ENCODE measurements around the gene ALDH8A1.
"Not testable (repeated sequence)": the region's sequence is repeated elsewhere in the genome, so short reads cannot be mapped to it uniquely, and the experiment has no call there.

ALDH8A1 gene

DNA sequence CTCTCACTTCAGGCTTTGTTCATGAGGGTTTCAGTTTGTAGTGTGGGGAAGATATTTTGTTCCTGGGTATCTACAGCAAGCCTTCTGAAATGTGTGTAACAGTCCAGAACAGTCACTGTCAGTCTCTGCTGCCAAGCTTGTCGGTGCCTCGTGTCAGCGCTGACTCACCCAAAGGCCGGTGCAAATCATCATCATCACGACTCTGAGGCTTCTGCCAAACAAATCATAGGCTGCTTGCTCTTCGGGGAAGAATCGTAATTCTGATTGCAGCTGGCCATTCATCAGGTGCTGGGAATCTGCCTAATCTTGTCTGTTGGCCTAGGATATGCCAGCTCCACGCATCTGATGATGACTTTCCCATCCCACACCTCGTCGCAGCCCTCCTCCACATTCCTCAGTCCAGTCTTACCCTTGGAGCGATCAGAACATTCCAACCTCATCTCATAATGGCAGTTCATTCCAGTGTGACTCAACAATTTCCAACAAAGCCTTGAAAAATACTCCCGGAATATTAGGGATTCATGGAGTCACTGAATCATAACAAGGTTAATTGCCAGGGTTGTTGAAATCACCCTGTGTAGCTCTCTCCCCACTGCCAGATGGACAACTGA is 40.9 kb downstream of the ALDH8A1 start:
- DNase-seq: no peak

DNA sequence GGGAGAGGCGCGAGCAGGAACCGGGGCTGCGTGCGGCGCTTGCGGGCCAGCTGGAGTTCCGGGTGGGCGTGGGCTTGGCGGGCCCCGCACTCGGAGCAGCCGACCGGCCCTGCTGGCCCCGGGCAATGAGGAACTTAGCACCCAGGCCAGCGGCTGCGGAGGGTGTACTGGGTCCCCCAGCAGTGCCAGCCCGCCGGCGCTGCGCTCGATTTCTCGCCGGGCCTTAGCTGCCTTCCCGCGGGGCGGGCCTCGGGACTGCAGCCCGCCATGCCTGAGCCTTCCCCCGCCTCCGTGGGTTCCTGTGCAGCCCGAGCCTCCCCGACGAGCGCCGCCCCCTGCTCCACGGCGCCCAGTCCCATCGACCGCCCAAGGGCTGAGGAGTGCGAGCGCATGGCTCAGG is 45.2 kb downstream of the ALDH8A1 start:
- DNase-seq: not testable (repeated sequence)

DNA sequence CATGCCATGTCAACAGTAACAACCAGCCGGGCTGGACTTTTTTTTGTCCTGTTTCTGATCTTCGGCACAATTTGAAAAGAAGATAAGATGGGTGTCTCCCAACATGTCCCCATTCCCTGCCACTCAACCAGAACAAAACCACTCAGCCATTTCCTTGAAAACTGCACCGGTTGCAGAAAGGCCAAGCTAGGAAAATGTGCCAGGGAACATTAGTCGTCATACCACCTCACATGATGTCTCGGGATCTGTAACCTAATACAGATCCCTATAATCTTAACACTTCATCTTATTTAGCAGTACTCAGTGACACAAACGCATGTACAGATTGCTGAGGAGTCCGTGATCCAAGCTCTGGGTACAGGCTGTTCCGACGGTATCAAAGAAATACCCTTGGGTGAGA is 46.5 kb downstream of the ALDH8A1 start:
- no peak for DNase-seq

DNA sequence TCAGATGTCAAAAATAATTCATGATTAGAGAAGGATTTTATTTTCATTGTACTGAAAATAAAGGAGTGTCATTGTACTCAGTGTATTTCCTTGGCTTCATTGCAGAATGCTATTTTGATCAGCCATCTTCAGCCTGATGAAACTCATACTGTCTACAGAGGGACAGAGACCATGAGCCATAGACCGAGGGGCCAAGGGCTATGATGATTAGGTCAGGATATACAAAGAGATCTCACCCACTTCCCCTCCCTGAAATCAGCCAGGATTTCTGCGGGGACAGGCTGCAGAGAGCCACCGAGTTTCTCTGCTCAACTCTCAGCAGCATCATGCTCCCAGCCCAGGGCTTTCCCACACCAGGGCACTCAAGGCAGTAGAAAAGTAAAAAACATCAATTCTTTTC is 47.0 kb downstream of the ALDH8A1 start:
- no peak for DNase-seq

DNA sequence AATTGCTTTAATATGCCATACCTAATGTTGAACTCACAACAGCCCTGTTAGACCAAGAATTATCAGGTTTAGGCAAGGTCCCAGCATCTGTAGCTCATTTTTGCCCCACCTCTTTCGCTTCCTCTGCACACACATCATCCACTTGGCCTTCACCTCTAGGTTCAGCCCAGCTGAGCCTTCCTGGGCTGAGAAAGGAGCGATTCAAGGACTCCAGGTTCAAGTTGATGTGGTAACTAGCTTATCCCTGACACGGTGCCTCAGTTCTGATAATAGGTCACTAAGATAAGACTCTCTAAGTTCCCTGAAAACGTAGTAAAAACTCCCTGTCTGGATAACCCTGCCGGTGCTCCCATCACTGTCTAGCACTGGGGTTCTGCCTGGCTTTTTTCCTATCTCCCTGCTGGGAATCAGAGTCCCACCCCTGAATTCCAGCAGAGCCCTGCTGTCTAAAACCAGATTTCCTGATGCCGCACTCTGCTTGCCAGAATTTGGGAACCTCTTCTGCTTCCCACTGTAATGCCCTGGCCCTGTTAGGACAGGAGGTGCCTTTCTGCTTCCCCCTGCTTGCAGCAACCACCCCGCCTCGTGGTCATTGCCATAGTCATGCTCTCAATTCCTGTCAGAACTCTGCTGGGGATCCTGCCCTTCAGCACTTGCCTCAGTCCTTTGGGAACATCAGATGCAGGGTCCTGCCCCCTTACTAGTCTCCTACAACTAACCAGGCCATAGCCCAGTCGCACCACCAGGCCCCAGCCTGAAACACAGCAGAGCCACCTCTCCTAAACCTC is 47.6 kb downstream of the ALDH8A1 start:
- no peak for DNase-seq

DNA sequence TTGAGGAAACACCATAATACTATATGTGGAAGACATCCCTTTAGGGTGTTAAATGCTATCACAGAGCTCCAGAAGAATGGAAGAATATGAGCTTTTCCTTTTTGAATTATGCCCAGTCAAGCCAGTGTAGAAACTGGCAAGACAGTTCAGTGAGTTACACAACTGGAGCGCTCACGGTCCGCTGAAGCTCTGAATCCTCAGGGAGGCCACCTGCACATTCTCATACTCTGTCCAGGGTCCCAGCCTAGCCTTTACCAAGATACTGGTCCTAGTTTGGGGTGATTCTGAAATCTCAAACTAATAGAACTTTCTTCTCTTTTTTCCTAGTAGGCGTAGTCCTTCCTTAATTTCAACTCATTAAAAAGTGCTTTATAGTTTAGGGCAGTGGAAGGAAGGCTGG is 51.3 kb downstream of the ALDH8A1 start:
- DNase-seq: no peak

DNA sequence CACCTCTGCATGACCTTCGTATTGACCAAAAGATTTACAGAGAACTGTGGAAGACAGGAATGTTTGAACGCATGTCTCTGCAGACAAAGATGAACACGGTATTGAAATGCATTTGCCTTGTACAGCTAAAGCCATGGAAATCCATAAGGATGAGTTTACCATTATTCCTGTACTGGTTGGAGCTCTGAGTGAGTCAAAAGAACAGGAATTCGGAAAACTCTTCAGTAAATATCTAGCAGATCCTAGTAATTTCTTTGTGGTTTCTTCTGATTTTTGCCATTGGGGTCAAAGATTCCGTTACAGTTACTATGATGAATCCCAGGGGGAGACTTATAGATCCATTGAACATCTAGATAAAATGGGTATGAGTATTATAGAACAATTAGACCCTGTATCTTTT is 51.7 kb downstream of the ALDH8A1 start:
- DNase-seq: not testable (repeated sequence)

DNA sequence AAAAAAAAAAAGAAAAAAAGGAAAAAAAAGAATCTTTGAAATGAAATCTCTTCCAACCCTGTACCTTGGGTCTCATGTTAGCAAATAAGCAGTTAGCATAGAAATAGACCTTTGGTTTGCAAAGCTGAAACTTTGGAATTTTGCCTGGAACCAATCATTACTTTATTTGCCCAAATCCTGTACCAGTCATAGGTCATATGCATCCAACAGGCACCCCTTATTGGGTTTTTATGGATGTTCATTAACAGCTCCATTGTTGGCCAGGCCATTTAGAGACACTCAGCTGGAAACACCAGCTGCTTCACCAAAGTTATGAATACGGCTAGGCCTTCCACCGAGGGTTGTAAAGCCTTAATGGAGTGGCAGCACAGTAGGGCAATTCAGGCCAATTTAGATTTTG is 53.0 kb downstream of the ALDH8A1 start:
- no peak for DNase-seq

DNA sequence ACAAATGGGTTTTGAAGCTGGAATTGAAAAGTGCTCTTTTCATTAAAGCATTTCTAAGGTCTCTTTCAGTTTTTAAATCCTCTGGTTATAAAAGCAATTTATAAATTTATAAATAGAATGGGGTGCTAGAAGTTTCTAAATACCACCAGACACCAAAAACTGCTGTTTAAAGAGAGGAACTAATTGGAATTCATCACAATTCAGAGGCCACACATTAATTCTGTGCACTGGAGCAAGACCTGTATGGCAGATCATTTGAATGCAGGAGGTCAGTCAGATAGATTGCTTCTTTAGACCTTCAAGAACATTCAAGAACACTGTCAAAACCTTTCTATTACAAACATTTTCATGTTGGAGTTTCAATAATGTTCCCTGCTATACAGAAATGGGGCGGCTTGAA is 55.1 kb downstream of the ALDH8A1 start:
- DNase-seq: no peak

DNA sequence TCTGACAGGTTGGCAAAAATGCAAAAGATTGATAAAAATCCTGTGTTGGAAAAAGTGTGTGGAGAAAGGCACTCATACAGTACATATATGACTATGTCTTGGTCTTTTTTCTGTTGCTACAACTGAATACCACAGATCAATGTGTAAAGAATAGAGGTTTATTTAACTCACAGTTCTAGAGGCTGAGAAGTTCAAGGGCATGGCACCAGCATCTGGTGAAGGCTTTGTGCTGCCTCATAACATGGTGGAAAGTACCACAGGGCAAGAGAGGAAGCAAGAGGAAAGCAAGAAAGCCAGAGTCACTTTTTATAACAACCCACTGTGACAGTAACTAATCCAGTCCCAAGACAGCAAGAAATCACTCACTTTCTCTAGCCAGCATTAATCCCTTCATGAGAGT is 57.5 kb downstream of the ALDH8A1 start:
- no peak for DNase-seq

DNA sequence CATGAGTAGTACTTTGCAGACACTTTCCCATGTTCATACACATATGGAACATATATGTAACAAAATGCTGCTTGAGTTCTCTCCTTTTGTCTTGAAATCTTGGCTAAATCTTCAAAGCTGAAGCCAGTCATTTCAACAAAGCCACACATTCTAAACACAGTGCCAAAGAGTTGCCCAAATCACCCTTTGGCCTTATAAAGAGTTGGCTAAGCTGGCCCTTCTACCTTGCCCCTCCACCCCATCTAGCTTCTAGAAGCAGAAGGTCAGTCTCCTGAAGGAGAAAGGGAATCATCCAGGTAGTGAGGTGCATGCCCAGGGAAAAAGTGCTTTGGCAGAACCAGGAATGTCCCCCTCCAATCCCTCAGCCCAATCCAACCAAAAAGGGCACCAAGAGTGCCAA is 58.3 kb downstream of the ALDH8A1 start:
- DNase-seq: no peak

DNA sequence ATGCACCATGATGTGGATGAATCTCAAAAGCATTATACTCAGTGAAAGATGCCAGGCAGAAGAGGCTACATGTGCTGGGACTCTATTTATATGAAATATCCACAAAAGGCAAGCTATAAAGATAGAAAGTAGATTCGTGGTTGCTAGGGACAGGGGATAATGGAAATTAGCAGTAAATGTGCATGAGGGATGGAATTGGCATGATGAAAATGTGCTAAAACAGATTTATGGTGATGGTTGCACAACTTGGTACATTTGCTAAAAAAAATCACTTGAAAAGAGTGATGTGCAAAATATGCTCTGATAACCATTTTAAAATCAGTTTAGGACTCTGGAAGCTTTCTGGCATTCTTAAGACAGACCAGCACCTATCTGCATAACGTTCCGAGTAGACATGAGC is 61.6 kb downstream of the ALDH8A1 start:
- no peak for DNase-seq

DNA sequence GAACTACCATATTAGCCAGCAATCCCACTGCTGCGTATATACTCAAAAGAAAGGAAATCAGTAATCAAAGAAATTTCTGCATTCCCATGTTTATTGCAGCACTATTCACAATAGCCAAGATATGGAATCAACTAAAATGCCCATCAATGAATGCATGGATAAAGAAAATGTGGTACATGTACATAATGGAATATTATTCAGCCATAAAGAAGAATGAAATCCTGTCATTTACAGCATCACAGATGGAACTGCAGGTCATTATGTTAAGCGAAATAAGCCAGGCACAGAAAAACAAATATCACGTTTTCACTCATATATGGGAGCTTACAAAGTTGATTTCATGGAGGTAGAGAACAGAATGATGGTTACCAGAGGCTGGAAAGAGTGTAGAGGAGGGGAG is 65.1 kb downstream of the ALDH8A1 start:
- no peak for DNase-seq

DNA sequence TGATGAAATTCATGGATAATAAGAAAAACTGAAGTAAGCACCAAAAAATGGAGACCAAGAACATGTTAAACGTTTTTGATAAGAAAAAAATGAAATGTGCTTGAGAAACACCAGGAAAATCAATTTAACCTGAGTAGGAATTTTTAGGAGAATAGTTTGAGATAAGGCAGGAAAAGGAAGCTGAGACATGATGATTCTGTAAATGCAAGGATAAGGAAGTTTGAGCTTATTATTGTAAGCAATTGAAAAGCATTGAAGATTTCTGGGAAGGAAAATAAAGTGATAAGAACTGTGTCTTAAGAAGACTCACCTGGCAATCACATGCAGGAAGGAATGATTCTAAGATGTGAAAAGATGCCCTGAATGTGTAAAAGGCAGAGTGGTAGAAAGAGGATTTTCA is 66.6 kb downstream of the ALDH8A1 start:
- DNase-seq: no peak

DNA sequence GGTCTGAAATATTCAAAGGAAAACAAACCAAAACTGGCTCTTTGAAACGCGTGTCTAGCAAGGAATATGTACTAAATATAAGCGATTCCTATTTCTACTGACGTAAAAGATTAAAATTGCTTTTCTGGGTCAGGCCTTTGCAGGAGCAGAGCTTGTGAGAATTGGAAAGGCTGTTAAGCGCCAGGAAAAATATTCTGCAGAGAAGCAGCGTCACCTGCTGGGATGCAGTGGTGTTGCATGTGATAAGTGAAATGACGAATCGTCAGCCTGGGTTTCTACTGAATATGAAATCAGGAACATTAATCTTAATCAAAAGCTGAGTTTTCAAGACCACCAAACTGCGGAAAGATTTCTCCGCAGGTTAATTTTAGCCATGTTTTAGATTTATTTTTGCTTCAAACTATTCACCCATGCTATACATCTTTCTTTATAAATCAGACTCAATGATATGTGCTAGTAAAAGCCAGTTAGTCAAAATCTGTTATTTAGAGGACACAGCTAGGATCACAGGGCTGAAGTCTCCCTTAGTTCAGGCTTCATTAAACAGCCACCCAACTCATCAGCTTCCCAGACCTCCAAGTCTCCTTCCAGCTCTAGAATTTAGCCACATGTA is 67.4 kb downstream of the ALDH8A1 start:
- peak; percentile 42 for DNase-seq

DNA sequence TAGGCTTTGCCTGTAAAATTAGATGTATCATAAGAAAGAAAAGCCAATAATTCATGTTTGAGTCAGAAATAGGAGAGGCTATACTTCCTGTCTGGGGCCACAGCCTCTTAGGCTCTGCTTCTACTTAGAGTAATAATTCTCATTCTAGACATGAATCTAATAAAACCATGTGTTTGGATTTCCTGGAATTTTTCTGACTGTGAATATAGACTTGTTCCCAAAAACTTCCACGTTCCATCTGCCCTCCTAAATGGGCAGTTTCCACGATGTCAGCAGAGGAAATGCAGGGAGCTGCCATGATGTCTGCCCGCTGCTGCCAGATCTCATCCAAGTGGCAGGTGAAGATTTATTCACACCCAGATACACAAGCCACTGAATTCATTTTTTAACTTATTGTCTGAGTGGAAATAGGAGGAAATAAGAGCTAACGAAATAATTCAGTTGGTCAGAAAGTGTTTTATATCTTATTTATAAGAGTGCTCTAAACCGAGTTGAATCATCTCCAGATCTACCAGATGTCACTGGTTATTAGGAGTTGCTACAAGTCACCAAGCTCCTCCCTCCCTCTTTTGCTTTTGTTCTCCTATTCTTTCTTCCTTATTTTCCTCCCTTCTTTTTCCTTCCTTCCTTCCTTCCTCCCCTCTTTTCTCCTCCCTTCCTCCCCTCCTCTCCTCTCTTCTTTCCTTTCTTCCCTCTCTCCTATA is 69.3 kb downstream of the ALDH8A1 start:
- no peak for DNase-seq

DNA sequence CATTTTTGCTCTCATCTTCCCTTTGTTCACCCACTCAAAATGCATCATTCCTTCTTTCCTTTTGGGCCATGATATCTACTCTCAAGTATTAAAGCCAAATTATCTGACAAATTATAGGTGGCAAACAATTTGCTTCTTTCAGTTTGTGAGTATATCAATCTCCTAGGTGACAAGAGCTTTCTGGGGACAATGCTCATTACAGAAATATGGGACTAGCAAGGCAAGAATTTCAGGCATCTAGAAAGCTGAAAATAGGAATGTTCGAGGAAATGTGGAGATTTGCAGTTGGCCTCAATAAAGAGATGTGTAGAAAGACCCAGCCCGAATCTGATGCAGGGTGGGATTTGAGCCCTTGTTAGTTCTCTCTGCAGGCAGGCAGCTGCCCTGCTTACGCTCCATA is 71.8 kb downstream of the ALDH8A1 start:
- no peak for DNase-seq

DNA sequence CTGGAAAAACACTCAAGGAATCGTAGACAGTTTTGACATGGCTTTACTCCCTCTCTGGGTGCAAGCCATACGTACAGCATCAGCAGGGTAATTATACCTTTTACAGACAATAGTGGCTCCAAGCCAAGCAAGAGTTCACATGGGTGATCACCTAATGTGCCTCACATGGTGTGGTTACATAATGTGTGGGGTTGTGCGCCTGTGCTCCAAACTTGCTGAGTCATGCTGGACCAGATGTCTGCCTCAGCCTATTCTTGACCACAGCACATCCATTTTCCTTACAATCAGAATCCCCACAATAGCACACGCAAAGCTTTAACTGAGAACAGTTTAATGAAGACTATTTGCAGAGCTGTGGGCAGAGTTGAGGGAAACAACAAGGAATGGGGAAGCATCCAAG is 74.5 kb downstream of the ALDH8A1 start:
- DNase-seq: no peak

DNA sequence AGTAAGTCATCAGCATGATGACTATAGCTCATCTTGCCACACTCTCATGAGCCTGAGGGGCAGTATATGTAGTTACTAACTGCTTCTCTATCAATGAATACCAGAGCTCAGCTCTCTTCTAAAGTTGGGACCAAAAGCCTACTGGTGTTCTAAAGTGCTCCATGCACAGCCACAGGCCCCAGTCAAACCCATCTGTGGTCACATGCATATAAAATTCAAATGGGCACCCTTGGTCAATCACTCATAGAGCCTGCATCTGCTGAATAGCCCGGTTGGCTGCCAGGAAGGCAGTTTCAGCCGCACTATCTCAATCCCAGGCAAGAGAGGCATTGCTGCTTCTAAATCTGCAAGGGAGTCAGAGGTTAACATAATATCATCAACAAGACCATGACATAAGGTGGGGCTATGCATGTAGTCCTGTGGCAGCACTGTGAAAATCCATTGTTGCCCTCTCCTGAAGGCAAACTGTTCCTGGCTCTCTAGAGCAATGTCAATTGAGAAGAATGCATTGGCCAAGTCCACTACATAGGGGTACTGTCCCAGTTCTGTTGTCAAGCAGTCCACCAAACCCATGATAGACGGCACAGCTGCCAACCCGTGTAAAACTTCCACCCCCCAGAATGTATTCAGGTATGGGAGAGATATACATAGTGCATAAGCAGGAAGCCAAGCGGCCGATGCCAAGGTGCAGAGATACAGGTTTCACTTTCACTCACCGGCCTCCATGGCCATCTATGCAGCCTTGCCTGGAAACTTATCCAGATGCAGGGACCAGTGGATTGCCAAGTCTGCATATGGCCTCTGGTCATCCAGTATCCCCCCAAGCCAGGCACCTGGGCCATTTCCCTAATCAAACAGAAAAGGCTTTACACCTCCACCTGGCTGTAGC is 76.2 kb downstream of the ALDH8A1 start:
- peak; percentile 36 for DNase-seq

DNA sequence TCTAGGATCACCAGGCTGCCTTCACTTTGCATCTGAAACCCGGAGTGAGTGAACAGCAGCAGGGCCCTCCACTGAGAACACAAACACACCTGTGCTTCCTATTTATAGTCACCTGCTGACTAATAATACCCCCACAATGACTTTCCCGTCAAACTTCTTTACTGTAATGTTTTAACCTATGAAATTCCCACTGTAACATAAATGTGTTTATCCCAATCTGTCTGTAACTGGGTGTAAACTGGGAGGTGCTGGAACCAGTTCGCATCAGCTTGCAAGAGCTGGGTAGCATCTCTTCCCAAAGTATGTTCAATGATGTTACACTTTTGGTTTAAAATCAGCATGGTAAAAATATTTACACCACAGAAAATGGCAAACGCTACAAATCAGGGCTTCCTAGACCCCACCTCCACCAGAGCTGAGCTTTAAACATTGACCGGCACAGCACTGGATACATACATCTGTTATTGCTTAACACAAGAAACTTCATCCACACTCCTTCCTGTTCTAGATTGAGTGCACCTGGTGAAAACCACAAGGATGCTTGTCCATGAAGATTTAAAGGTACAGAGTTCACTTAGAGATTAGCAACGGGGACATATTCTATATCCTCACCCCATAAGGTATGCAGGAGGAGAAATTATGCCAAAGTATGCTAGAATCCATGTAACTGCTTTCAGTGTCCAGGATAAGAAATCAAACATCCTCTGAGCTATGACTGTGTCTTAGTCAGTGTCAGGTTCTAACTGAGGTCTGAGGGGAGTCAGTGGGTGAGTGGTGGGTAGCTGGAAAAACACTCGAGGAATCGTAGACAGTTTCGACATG is 79.0 kb downstream of the ALDH8A1 start:
- DNase-seq: no peak

DNA sequence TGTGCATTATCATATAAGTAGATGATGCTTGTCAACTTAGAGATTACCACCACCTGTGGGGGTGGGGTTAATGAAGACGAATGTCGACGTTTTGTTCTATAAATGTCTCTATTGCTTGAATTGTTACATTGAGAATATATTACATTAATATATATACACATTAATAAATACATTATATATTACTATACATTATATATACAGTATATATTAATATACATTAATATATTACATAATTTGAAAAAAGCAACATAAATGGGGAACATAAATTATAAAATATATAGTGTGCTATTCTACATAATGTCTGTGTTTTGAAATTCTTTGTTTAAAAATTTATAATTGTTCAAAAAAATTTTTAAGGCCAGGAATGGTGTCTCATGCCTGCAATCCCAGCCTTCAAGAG is 81.1 kb downstream of the ALDH8A1 start:
- no peak for DNase-seq

All from CD4-positive, alpha-beta T cell treated with Interleukin-17A for 4 hours (primary cell).